ENCODE data around the gene DOK5.

DNA sequence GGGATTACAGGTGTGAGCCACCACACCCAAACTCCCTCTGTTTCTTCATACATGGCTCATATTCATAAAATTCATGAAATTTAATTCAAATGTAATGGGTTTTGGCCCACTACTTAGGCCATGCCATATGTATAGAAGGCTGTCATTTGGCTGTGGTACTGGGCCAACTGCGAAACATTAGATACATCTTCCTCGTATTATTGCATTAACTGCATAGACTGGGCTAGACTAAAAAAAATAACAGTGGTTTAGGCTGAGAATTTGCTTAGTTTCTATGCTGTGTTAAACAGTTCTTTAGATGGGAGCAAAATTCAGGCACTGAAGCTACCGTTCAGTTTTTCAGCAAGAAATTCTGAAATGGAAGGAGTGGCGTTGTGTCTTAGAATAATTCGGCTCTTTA is 133.6 kb downstream of the DOK5 start:
- TF ChIP-seq, protein P1, sequence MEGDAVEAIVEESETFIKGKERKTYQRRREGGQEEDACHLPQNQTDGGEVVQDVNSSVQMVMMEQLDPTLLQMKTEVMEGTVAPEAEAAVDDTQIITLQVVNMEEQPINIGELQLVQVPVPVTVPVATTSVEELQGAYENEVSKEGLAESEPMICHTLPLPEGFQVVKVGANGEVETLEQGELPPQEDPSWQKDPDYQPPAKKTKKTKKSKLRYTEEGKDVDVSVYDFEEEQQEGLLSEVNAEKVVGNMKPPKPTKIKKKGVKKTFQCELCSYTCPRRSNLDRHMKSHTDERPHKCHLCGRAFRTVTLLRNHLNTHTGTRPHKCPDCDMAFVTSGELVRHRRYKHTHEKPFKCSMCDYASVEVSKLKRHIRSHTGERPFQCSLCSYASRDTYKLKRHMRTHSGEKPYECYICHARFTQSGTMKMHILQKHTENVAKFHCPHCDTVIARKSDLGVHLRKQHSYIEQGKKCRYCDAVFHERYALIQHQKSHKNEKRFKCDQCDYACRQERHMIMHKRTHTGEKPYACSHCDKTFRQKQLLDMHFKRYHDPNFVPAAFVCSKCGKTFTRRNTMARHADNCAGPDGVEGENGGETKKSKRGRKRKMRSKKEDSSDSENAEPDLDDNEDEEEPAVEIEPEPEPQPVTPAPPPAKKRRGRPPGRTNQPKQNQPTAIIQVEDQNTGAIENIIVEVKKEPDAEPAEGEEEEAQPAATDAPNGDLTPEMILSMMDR (IDR thresholded peaks at IDR 0.05) = no peak
- TF ChIP-seq POLR2A (IDR thresholded peaks at IDR 0.05) = no peak
- TF ChIP-seq EP300 (IDR thresholded peaks at IDR 0.05) = no peak

All from ovary (tissue), 3 donors.